Stimulated activated CD4-positive, alpha-beta T cell treated with anti-CD3 and anti-CD28 coated beads, Interleukin-15, amount 100 ng/mL, for 24 hours (primary cell): Measurements from ENCODE around the gene MRPL22.
"Not testable (repeated sequence)": the region's sequence is repeated elsewhere in the genome, so short reads cannot be mapped to it uniquely, and the experiment has no call there.

Source experiments
- DNase-seq: peaks from one replicate; pipeline ENCODE4 v3.0.0-alpha.2; 2020

MRPL22 gene

GRCh38 chr5:154940772-154941620 lies at the start of gene MRPL22:
MRPL22 (plus strand) TSS chr5:154941073; CDS start chr5:154941111, 38 bp downstream.
- DNase-seq: peak; percentile 95

GRCh38 chr5:154892369-154892771 lies 48.5 kb upstream of the MRPL22 start:
- DNase-seq: no peak

DNA sequence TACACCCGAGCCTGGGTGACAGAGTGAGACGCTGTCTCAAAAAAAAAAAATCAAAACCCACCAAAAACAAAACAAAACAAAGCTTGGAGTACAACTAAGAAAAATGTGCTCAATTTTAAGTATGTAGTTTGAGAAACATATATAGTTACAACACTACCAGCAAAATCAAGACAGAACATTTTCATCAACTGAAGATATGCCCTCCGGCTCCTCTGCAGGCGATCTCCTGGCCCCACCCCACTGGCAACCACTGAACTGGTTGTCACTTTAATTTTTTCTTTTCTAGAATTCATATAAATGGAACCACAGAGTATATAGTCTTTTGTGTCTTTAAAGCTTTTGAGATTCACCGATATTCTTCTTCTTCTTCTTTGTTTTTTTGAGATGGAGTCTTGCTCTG lies 47.5 kb upstream of the MRPL22 start:
- DNase-seq: no peak

DNA sequence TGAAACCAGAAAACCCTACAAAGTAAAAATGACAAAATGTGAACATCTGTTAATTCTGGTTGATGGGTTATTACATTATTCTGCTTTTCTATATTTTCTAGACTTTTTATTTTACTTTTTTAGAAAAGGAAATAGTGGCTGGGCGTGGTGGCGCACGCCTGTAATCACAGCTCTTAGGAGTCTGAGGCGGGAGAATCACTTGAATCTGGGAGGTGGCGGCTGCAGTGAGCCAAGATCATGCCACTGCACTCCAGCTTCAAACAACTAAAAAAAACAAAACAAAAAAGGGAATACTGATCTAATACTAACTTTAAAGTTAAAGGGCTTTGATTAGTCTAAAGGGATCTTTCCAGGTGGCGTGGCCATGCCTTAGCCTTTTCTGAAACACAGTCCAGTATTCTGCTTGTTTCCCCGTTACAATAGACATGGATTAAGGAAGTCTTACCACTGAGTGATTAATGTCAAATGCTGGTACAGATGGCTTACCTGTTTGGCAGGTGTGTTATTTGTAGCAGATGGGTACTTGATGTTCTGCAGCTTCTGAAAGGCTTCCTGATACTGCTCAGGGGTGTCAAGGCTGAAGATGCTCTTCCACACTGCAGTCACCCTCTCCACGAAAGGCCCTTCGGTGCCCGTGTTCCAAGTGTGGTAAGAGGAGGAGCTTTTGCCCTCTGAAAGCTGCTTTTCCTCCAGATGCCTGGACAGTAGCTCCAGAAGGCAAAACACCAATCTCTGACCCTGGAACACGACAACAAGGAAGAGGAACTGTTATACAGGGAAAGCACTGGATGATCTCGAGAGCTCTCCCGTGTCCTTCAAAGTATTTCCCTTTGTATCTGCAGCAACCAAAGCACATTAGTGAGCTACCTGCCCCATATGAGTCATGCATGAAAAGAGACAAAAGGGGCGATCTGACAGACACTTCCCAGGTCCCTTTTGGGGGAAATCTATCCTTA lies 45.0 kb upstream of the MRPL22 start:
- no peak for DNase-seq

GRCh38 chr5:154896562-154897165 lies 44.2 kb upstream of the MRPL22 start:
- no peak for DNase-seq

- DNase-seq: no peak
These were observed 42.7 kb upstream of the MRPL22 start for GRCh38 chr5:154898210-154898609.

DNA sequence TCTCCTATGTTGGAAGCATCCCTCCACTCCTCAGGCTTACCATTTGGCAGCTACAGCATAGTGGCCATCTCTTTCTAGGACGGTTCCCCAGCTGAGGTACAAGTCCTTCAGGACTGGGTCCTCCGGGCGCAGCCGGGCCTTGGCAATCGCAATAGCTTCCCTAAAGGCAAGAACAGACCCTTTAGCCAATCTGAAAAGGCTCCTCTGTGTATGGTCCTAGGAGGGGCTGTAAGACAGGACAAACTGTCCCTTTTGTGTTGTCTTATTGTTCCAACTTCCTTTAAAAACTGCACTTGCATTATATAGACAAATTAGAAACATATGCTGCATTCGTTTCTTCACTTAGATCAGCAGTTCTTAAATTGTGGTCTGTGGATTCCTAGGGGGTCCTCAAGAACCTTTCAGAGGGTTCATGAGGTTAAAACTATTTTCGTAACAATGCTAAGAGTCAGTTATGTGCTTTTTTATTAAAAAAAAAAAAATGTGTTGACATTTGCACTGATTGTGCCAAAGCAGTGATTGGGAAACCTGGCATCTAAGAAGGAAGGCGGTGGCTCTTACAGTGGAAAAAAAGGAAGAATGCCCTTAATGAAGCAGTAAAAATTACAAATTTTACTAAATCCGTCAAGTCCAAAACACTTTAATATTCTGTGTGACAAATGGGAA lies 41.6 kb upstream of the MRPL22 start:
- DNase-seq: no peak

GRCh38 chr5:154900066-154900465 lies 40.8 kb upstream of the MRPL22 start:
- no peak for DNase-seq

DNA sequence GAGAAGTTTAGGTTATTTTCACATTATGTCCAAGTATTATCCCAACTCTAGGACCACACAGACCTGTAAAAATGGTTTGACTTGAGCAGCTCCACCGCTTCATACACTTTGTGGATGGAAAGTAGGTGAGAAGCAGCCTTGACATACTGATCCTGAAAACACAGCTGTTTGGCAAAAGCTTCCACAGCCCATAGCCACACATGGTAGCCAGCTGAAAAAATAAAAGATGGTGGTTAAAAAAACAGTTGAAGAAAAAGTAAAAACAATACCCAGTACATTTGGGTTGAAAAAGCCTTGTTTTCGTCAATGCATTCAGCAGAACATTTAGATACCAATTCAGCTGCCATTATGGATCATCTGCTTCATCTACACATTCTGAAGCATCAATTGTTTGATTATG lies 39.6 kb upstream of the MRPL22 start:
- DNase-seq: no peak

GRCh38 chr5:154901913-154902312 lies 39.0 kb upstream of the MRPL22 start:
- DNase-seq: no peak

DNA sequence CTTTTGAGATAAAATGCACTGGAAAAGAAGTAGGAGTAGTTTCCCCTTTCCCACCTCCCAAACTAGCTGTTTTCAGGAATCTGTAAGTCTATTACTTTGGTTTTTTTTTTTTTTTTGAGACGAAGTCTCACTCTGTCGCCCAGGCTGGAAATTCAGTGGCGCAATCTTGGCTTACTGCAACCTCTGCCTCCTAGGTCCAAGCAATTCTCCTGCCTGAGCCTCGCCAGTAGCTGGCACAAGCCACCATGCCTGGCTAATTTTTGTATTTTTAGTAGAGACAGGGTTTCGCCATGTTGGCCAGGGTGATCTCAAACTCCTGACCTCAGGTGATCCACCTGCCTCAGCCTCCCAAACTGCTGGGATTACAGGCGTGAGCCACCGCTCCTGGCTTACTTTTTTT lies 35.3 kb upstream of the MRPL22 start:
- not testable (repeated sequence) for DNase-seq

GRCh38 chr5:154916874-154917273 lies 24.0 kb upstream of the MRPL22 start:
- DNase-seq: no peak

DNA sequence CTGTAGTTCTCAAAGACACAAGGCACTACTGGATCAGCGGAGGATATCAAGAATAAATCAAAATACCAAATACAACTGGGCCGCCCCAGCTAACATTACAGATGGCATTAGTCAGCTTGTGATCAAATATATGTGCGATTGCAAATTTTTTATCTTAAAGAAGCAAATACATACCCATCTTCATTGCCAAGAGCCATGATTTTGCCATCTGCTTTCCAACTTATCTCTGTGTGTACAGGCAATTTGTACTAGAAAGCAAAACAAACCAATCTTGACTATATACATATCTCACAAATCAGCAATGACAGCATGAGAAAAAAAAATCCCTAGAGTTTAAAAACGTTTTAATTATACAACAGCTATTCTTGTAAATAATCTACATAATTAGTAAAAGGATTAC lies 23.1 kb upstream of the MRPL22 start:
- DNase-seq: no peak

GRCh38 chr5:154923441-154924430 lies 17.1 kb upstream of the MRPL22 start:
- DNase-seq: no peak

DNA sequence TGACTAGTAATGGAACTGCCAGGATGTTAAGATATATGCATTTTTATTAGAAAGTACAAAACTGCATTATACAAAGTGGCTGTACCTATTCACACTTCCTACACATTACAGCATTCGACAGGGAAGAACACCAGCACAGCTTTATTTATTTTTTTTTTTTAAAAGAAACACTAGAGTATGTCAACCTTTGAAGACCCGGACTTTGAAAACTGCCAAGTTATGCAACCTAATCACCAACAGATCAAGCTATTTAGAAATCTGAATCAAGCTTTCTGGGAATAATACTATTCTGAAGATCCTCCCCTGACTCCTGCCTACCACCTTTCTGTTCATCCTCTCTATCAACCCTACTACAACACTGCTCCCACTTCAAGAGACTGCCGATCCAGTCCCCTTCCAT lies 7.3 kb upstream of the MRPL22 start:
- DNase-seq: no peak

- DNase-seq: no peak
These were observed 6.0 kb upstream of the MRPL22 start for GRCh38 chr5:154934881-154935280.

- DNase-seq: no peak
These were observed 3.6 kb upstream of the MRPL22 start for GRCh38 chr5:154937186-154937717.

DNA sequence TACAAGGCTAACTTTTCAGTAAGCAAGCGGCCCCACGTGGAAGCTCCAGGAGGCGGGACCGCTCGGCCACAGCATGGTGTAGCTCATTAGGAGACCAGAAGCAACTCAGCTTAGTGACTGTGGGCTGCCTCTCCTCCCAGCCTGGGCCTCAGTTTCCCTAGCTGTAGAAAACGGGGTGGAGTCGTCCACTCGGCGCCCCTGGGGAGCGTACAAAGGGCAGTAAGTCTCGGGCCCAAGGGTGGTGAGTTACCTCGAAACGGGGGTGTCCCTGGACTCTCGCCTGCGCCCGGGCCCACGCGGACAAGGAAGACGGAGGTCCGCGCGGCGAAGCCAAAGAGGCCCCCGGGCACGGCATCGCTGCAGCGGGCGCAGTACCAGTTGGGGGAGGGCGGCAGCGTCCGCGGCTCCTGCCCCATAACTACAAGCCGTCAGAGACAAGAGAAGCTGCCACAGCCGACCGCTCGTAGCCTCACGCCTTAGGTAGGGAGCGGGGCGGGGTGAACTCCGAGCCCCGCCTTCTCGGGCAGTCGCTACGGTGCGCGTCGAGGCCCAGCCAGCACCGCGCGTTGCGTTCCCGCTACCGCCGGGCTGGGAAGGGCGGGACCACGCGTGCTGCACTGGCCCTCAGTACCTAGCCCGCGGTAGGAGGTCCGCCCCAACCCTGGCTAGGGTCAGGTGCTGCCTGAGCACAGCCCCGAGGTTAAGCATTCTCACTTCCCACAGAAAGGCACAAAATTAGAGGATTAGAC lies 3.0 kb upstream of the MRPL22 start, which contains the start of gene GEMIN5:
TSS of gene GEMIN5 (minus strand) at position 494 of the 749 bp plus-strand sequence. CDS start at position 416, 78 bp downstream.
- peak; percentile 91 for DNase-seq

DNA sequence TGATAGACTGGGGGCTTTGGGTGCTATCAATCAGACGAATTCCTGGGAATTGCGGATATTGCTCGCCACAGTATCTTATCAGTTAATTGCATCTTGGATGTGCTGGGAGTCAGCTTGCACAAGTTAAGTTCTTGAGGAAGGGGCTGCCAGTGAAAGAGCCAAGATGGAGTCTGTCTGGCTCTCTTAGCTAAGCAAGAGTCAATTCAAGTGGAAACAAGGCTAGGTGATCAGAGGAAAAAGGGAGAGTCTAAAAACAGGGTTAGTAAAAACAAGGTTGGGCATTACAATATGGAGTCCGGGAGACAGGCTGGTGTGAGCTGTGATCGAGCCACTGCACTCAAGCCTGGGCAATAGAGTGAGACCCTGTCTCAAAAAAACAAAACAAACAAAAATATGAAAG lies 1.5 kb upstream of the MRPL22 start:
- not testable (repeated sequence) for DNase-seq

DNA sequence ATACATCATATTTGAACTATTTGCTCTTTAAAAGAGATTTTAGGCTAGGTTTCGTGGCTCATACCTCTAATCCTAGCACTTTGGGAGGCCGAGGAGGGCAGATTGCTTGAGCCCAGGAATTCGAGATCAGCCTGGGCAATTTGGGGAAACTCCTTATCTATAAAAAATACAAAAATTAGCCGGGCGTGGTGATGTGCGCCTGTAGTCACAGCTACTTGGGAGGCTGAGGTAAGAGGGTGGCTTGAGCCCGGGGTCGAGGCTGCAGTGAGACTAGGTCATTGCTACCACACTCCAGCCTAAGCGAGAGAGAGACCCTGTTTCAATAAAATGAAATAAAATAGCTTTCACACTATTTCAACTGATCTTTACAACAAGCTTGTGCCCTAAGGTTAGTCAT lies 500 bp upstream of the MRPL22 start:
- DNase-seq: no peak
